Left renal cortex interstitium (tissue), 4 donors: ENCODE results near the gene SCEL. TPM values are rescaled to one million over a fixed set of nuclear protein-coding genes. Genes with fewer than 3 reads are reported as not detected.
A peak's percentile ranks its signal among the peaks of the same experiment; 100 is the strongest.

ENCODE experiments used
- DNase-seq, 4 donors: peaks; one replicate each; pipeline ENCODE4 v3.0.0-alpha.2; 2013; ENCODE audit warnings: low read depth in 4 of 4, low spot score in 2 of 4, missing footprints in 1 of 4
- polyA plus RNA-seq, 4 donors: library from polyadenylated mRNA; unstranded; fragments of 120-200 nt; gene quantifications; one replicate each; pipeline ENCODE4 v1.2.1, GENCODE V29; 2013; ENCODE audit not compliant: insufficient read length in 4 of 4

Gene SCEL
- polyA plus RNA-seq, 4 donors: not detected

DNA sequence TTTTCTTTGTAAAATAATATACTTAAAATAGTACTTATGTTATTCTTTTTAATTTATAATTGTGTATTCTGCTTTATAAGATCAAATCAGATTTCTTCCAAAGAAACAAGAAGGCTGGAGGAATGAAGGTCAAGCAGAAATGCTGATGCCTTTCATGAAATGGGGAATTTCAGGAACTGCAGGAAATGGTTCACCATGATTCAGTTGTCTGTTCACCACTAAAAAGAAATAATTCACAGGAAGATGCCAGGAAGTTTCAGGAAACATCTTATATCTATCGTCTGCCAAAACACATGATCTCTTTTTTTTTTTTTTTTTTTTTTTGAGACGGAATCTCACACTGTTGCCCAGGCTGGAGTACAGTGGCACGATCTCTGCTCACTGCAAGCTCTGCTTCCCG lies 15.7 kb upstream of the SCEL start:
- DNase-seq: no peak

DNA sequence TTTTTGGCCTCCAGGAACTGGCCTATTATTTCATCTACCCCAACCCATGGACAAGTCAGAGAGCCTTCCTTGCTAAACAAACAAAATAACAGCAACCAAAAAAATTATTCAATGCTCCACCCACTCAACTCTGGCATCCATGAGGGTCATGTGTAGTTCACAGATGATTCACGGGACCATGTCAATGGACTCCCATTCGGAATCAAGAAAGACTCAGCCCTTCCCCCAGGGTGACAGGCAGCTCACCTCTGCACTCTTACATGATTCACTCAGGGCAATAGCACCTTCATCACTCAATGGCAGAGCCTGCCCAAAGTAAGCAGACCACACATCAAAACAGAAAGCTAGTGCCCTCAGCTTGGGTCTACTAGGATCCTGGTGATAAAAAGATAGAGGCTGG lies 14.3 kb upstream of the SCEL start:
- DNase-seq: no peak

DNA sequence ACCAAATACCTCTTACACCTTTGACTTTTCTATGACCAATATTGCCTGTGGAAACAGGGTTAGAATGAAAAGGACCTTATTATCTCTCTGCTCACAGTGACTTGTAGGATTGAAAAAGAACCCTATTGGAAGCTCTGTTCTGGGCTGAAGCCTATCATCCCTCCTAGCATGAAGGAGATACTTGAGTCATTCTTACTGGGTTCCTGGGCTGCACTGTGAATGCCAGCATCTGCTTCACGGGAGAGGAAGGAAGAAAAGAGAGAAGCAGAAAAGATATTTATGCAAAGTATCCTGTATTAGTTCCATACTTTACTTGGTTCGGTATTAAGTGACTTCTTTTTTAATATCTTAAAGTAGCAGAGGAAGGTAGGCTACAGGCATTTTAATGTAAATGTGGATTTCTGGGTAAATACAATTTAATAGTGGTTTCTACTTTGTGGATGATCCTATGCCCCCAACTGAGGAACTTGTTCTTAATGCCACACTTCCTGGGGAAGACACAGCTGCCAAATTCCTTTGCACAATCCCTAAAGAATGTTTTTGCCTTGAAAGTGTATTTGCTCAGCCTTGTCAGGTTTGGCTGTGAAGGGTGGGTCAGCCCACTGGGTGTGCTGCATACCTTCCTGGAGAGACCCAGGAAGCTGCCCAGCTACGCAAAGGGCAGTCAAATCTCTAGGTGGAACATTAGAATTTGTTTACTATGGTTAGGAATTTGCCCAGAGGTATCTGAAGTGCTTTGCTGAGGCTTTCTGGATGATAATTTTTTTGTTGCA lies 13.7 kb upstream of the SCEL start:
- DNase-seq: no peak

DNA sequence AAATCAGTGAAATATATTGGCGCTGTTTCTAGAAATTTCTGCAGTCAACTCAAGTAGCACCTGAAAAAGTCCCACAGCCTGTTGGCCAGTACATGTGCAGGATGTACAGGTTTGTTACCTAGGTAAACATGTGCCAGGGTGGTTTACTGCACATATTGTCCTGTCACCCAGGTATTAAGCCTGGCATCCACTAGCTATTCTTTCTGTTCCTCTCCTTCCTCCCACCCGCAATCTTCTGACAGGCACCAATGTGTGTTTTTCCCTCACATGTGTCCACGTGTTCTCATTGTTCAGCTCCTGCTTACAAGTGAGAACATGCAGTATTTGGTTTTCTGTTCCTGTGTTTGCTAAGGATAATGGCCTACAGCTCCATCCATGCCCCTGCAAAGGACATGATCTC lies 13.1 kb upstream of the SCEL start:
- DNase-seq: no peak

DNA sequence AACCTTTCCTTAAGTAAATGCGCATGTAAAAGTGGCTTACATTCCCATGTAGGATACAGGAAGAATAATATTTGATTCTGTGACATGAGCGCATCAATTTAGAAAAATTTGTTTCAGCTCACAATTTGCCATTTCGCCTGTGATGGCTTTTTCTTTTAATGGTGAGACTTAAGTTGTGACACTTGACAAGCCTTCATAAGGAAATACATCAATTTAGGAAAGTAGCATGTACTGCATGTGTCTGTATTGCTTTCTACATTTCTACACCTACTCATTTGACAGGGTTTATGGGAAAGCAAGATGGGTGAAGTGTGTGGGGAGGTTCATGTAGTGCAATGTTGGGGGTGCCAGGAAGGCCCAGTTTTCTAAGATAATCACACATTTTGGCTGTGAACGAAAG lies 12.1 kb upstream of the SCEL start:
- DNase-seq: no peak

DNA sequence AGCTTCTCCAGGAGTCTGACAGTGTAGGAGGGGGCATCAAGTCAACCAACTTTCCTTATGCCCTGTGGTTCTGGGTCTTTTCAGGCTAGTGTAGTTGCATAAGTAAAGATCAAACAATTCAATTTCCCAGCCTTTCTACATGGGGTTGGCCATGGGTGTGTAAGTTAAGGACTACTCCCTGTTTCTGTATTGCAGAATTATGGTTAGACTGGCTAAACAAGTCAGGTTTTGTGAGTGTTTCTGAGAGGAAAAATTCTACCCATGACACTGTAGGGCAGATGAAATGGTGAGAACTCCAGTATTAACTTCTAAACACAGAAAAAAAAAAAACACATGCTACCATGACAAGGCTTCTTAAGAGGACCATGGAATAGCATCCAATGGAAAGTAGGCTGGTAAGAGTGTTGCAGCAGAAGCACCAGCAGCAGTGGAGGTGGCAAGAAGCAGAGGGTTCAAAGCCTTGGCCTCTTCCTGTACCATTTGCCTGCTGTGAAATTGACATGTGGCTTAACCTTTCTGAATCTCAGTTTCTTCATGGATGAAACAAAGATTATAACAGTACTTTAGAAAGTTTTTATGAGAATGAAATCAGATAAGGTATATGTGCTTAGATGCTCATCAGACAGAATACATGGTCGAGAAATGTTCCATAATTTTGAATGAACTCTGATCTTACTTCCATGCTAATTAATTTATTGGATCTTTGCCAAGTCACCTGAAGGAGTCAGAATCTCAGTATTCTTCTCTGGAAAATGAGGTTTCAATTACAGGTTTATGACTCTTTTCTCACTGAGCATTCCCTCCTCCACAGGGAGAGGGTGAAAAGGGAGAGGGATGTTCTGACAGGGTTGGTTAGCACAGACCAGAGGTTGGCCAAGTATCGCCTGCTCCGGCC lies 11.4 kb upstream of the SCEL start:
- no peak for DNase-seq

DNA sequence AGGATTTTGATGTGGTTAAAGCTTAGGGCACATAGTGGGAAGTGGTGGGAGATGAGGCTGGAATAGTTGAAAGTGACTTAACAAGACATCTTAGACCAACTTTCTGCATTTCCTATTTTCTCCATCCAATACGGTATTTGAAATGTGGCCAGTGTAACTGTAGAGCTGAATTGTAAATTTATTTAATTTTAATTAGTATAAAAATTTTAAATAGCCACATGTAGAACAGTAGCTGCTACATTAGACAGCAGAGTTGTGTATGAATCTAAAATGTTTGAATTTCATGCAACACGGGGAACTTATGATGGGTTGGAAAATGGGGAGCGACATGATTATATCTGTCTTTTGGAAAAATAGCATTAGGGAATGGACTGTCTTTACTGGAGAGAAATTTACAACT lies 7.1 kb upstream of the SCEL start:
- DNase-seq: no peak

DNA sequence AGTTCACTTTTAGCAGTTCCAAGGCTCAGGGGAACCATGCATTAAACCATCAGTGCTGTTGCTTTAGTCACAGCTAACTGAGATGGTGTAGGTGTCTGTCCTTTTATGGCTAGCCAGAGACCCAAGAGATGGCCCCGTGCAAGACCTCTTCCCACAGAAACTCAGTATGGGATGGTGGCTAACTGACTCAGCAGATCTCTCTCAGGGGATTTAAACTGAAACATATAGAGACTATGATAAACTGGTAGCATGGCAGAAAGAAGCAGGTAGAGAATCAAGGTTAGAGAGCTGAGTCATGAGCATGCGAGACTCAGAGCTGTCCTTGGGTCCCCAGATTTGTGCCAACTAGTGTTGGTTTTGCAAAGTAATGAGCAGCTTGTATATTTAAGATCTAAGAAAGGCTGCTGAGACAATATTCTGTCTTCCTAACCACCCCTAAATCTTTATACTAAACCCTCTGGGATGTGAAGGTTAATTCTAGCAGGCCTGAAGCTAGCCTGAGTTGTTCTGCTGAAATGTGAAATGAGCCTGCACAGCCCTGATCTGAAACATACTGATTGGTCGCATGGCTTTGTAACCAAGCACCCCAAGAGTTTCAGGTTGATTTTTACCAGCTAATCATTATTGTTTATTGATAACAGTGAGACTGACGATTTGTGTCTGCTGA lies 6.5 kb upstream of the SCEL start:
- DNase-seq: no peak

DNA sequence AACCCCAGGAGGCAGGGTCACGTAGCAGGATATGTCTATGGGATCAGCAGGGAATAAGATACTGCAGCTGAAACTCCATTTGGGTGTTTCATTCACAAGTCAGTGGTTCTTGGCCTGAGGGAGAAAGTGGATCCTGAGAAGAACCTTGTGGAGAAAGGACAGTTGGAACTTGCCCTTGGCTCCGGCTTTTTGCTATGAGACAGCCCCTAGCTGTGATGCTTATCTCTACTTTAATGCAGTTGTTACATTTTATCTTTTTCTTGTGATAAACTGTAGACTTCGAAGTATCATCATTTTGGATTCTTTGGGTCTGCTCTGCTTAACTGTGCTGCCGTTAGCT lies 6.0 kb upstream of the SCEL start:
- no peak for DNase-seq

DNA sequence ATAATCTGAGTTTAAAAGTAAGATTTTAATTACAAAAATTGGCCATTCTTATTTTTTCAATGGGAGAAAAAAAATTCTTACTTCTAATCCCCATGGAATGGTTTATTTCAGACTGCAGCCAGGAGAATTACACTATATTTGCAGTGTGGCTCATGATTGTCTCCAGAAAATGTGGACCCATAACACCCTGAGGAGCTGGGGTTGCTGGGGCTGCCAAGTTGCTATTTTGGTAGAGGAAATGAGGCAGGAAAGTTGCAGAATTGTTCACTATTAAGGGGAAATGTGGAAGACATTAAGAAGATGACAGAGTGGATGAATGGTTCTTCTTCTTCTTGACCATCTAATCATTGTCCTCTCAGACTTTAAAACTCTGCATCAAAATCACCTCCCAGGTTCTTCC lies 4.6 kb upstream of the SCEL start:
- no peak for DNase-seq

DNA sequence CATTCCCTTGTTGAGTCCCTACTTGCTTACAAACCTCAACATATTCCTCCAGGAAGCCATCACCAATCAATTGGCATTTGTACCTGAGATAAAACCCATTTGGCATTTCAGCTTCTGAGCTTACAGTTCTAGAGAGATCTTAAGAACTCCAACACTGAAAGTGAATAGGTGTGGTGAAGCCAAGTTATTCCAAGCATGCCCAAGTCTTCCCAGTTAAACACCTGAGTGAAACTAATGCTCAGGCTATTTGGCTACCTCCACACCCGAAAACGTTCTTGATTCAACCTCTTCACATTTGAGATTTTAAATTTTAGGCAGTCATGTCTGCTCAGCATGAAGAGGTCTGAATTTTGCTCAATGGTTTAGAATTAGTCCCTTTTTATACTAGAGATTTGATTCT lies 2.5 kb upstream of the SCEL start:
- DNase-seq: no peak

DNA sequence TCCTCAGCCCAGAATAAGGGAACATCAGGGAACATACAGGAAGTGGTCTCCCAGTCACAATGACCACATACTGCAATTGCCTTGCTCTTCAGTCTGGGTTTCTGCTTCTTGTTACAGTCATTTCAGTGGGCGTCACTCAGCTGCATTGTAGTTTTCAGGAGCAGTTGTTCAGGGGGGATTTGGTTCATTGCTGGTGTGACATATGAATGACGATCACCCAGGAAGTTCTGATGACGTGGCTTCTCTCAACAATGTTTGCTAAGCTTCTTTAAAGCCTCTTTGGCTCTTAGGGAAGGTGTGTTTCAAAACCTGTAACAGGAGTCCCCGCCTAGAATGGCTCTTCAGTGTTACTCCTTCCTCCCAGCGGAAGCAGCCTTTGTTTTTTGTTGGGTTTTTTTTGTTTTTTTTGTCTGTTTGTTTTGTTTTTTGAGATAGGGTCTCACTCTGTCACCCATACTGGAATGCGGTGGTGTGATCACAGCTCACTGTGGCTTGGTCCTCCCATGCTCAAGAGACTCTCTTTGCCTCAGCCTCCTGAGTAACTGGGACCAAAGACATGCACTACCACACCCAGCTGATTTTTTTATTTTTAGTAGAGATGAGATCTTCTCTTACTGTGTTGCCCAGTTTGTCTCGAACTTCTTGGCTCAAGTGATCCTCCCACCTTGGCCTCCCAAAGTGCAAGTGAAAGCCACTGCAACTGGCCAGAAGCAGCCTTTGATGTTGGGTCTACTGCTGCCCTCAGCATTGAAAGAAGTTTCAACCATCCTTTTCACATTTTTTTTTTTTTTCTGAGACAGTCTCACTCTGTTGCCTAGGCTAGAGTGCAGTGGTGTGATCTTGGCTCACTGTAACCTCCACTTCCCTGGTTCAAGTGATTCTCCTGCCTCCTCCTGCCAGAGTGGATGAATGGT lies 1.4 kb upstream of the SCEL start:
- DNase-seq: no peak

DNA sequence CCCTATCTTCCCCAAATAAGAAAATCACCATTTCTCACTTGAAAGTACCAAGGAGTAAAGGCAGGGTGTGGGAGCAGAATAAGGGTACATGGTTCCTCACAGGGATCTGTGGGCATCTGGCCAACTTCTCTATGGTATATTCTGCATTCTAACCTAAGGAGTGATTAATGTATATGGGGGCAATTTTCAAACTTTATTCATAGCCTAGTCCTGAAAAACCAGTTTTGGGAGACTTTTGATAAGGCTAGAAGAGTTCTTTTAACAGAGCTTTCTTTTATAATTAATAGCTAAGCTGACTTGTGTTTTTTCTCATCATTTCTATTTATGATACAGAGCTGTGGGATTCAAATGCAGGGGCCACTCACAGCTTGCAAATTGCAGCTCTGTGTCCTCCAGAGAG lies 852 bp downstream of the SCEL start:
- no peak for DNase-seq

DNA sequence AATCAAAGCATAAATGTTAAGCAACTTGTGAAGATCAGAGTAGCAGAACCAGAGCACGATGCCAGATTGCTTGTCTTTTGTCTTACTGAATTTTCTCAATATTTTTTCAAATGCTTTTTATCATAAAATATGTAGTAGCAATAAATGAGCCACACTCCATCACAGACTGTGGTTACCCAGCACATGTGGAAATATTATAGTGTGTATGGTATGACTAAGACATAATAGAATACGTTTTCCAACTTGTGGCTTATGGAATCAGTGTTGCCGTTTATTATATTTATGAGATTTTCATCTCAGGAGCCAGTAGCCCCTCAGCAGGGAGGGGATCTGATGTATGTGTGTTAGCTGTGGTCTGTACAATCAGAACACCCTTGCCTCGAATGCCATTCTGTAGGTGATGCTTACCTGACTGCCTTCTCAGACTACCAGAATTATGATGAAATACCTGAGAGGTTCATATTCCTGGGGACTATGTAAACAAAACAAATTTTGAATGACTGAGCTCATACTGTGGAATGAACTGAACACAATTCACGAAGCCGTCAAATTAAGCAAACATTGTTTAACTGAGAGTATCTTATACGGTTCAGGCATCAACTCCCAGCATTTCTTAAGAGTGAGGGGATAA lies 1.9 kb downstream of the SCEL start:
- no peak for DNase-seq

DNA sequence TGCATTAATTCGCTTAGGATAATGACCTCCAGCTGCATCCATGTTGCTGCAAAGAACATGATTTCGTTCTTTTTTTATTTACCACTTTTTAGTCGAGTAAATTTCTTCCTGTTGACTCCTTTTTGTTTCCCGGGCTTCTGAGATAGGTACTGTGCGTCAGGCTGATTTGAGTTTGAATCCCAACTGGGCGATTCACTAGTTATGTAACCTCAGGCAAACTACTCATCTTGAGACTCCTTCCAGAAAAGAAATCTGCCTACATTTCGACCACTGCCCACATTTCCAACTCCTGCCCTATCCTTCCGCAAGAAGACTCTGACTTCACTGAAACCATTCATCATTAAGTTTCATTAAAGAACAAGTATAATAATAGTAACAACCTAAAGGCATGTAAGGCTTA lies 8.2 kb downstream of the SCEL start:
- no peak for DNase-seq

DNA sequence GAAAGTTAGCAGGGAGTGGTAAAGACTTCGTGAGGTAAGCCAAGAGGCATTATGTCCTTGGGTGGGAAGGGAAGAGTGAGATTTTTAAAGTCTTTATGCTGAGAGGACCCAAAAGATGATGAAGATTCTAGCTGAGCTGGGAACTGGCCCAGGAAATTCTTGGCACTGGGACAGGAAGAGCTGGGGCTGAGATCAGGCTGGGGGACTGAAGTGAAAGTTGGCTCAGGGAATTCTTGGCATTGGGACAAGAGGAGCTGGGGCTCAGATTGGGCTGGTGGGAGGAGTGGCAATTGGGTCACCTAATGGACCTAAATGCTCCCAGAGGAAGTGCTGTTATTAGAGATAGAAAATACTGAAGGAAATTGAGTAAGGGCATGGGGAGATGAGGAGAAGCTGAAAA lies 8.8 kb downstream of the SCEL start:
- DNase-seq: peak in 1 of 4 donors; percentile 29

DNA sequence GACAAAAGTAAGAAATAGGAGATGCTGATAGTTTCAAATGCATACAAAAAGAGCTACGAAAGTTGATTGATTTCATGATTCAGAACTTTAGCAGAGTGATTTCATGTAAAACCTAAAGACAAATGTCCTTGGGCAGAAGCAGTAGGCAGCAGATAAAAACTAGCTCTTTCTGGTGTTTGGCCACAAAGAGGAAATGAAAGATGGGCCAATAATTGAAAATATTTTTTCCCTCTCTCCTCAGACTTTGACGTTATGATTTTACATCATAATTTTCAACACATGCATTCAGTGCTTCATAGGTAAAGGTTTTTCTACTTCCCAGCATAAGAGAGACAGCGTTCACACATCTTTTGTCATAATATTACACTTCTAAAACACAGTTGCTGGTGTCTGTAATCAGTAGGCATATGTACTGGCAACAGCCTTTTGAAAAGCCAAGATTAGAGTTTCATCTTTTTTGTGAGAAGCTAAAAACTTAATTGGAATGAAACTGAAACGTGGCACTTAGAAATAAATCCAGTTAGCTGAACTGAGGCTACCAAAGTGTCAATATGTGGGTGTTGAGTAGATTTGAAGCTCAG lies 9.3 kb downstream of the SCEL start:
- DNase-seq: no peak

DNA sequence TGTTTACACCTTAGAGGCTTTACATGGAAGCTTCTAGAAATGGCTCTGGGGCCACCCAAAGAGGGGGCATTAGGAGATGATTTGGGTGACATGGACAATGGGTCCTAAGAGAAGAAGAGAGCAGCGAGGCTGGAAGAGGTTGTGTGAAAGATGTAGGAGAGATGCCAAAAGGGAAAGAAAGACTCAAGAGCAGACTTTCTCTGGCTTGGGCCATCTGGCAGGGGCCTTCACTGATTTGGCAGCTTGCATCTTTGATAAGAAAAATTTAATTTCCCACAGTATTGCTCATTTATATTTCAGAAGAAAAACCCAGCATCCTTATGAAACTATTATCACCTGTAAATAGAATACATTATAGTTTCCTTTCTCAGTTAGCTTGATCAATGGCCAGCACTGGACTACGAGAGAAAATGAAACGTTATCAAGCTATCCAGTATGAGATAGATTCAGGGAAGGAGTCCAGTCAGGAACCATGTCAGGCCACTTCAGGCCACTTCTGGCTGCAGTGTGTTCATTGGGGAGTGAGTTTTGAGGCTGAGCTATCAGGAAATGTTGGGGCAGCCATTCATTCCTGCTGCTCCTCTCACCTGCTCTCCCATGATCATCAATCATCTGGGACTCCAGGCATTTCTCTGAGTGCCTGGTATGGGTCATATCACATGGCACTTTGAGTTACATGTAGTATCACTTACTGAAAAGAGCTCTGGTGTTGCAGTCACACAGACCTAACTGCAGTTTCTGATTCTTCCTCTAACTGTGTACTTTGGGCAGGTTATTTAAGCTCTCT lies 10.3 kb downstream of the SCEL start:
- no peak for DNase-seq

DNA sequence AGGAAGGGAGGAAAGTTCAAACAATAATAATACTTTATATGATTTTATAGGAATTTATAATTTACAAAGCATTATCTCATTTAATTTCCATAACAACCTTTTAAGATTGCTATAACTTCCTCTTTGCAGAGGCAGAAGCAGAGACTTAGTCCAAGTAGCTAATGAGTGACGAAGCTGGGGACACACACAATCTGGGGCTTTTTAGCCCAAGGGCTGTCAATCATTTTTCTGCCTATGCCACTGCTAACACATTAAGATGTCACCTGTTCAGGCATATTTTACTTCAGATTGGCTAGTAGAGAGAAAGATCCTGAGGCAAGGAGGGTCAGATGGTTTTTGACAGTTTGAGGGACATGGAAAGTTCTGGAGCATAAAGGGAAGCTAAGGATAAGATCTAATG lies 12.6 kb downstream of the SCEL start:
- DNase-seq: no peak
